Suprapubic skin (tissue), 4 donors: Measurements from ENCODE around the gene PMM1.

Experiments used
- CTCF ChIP-seq, 2 donors: fragments of 200-600 bp in 1 of 2; fragments of 450-650 bp in 1 of 2; sonication (generic) in 1 of 2; IDR thresholded peaks; one replicate each; pipeline ENCODE4 v1.5.1; 2016 to 2019; ENCODE audit warnings: antibody characterized with exemption in 2 of 2, mild to moderate bottlenecking in 1 of 2, moderate library complexity in 1 of 2
- EP300 ChIP-seq: sonication (generic); formaldehyde crosslinking; IDR thresholded peaks from one replicate; pipeline ENCODE4 v1.6.1; 2017; ENCODE audit warnings: antibody characterized with exemption
- POLR2A ChIP-seq, 2 donors: fragments of 450-650 bp; IDR thresholded peaks; one replicate each; pipeline ENCODE4 v1.6.1; 2017; ENCODE audit warnings: antibody characterized with exemption in 2 of 2, mild to moderate bottlenecking in 2 of 2, moderate library complexity in 2 of 2
- POLR2AphosphoS5 ChIP-seq, 3 donors: sonication (generic); formaldehyde crosslinking; IDR thresholded peaks; one replicate each; pipeline ENCODE4 v1.6.1; 2017; ENCODE audit warnings: antibody characterized with exemption in 3 of 3

DNA sequence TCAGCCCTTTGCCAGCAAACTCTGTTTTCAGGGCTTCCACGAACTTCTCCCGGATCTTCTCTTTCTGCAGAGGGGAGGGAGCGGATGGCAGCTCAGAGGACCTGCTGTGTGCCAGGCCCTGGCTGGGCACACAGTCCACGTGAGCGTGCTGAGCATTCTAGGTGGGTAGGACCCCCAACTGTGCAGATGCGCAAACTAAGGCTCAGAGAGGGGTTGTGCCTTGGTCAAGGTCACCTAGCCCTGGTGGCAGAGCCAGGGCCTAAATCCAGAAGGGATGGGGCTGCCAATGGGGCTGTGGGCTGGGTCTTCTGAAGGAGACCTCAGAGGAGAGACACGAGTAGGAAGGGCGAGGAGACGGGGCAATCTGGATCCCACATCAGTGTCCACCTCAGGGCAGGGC lies 10.8 kb downstream of the PMM1 start:
- TF ChIP-seq CTCF (IDR thresholded peaks at IDR 0.05) = no peak
- TF ChIP-seq POLR2AphosphoS5 (IDR thresholded peaks at IDR 0.05) = no peak
- no peak for TF ChIP-seq POLR2A (IDR thresholded peaks at IDR 0.05)
- no peak for TF ChIP-seq EP300
